ENCODE results near the gene DLEU7. TPM values are rescaled to one million over a fixed set of nuclear protein-coding genes. Genes with fewer than 3 reads are reported as not detected.

Gene DLEU7
- total RNA-seq, 1 experiment from 2014 or later = 1.5 TPM

GRCh38 chr13:50787316-50788195 lies 55.9 kb downstream of the DLEU7 start:
- Mint-ChIP-seq H3K27me3 (ENCODE audit: low read depth) (peaks cover 5% of the 10 kb centered on the region), H3K4me3 (no peak overlapping the region; a peak in 1 of 5 replicates), H3K27ac (no peak overlapping the region), H3K9me3 (no peaks in the 10 kb centered on the region), H3K36me3 (ENCODE audit: insufficient read depth in 1 of 3, low read depth in 3 of 3) (no peaks in the 10 kb centered on the region), H3K4me1 (peaks cover 16 to 20% of the 10 kb centered on the region in 2 experiments)
- H2BK12ac ChIP-seq (ENCODE audit: insufficient read length, low read depth, low read length) = no peak overlapping the region
- H2BK20ac ChIP-seq (ENCODE audit: low read depth, low read length, poor library complexity, severe bottlenecking) = no peak overlapping the region
- H4K5ac ChIP-seq (ENCODE audit: insufficient read length, low read depth, low read length) = no peak overlapping the region
- no peak for TF ChIP-seq CTCF (conservative IDR thresholded peaks at IDR 0.05)
- no peak for DNase-seq
- no peak overlapping the region for H2AK5ac ChIP-seq (ENCODE audit: insufficient read length, low read length)
- H4K20me1 ChIP-seq (ENCODE audit: control insufficient read depth, insufficient read depth, insufficient read length) = no peaks in the 10 kb centered on the region
- H2BK120ac ChIP-seq (ENCODE audit: low read depth, low read length, poor library complexity, severe bottlenecking) = no peak overlapping the region
- H3K27me3 ChIP-seq (ENCODE audit: insufficient read depth, low read length) = no peaks in the 10 kb centered on the region
- no peak overlapping the region for H2BK5ac ChIP-seq (ENCODE audit: insufficient read length, low read length)
- H3K56ac ChIP-seq (ENCODE audit: insufficient read length, low read depth, low read length) = no peak overlapping the region
- H3K79me2 ChIP-seq (ENCODE audit: insufficient read depth, low read length) = 0 out of 2 replicates have a peak, but pooled peaks cover 1% of the 10 kb centered on the region
- no peak overlapping the region for H3K14ac ChIP-seq (ENCODE audit: insufficient read depth, low read length)
- H3K79me1 ChIP-seq (ENCODE audit: insufficient read depth, low read depth, low read length, poor library complexity, severe bottlenecking) = no peaks in the 10 kb centered on the region
- H3K4me1 ChIP-seq (ENCODE audit: insufficient read depth, low read length) = peaks cover 6% of the 10 kb centered on the region; the same call in 1 of the 2 replicates
- H3K23me2 ChIP-seq (ENCODE audit: insufficient read length, low read depth, low read length, poor library complexity, severe bottlenecking) = no peaks in the 10 kb centered on the region
- WGBS (ENCODE audit: extremely low coverage, insufficient read length, low lambda C conversion rate) = no CpG with 5 or more reads among the region's 8 CpGs
- no peak overlapping the region for H3K9ac ChIP-seq (ENCODE audit: extremely low read depth, insufficient read length, low read length)
- no peak overlapping the region for H3K4me2 ChIP-seq (ENCODE audit: insufficient read depth, insufficient read length, low read length)
- no peaks in the 10 kb centered on the region for H3K9me3 ChIP-seq (ENCODE audit: control insufficient read depth, low read depth, low read length)
- H2AFZ ChIP-seq (ENCODE audit: low read length) = no peak overlapping the region
- no peak overlapping the region for H3K18ac ChIP-seq (ENCODE audit: insufficient read length, low read depth, low read length)
- no peak overlapping the region for H2BK15ac ChIP-seq (ENCODE audit: low read depth, low read length)
- H4K91ac ChIP-seq (ENCODE audit: insufficient read length, low read depth, low read length) = no peak overlapping the region
- no peak overlapping the region for H3K27ac ChIP-seq (ENCODE audit: insufficient read length, low read depth, low read length)
- H3K4ac ChIP-seq (ENCODE audit: low read depth, low read length) = no peak overlapping the region
- no peak overlapping the region for H4K8ac ChIP-seq (replicated peaks; ENCODE audit: insufficient read length, low read depth, low read length)
- no peak overlapping the region for H3K23ac ChIP-seq (ENCODE audit: insufficient read length, low read depth, low read length)
- H3T11ph ChIP-seq (ENCODE audit: low read length) = no peak overlapping the region

Data from H9 (cell line).